NCI-H1048 (cell line): ENCODE data around the gene NRAP.
"Not testable (repeated sequence)": the region's sequence is repeated elsewhere in the genome, so short reads cannot be mapped to it uniquely, and the experiment has no call there.

ENCODE experiments used
- DNase-seq: peaks from one replicate; lab custom pipeline; 2025; lab: John Stamatoyannopoulos, UW

NRAP gene

GRCh38 chr10:113681533-113682470 lies 18.0 kb upstream of the NRAP start:
- DNase-seq, result no peak

- DNase-seq, result no peak
These were observed 16.6 kb upstream of the NRAP start for GRCh38 chr10:113680190-113681111.

- peak; percentile 72 for DNase-seq
These were observed 15.8 kb upstream of the NRAP start, which contains the start of gene CASP7 for GRCh38 chr10:113679463-113680189. TSS of gene CASP7 (plus strand) at chr10:113679912. CDS start at chr10:113697494, 17,582 bp downstream.

- DNase-seq, result no peak
These were observed 2.9 kb upstream of the NRAP start for GRCh38 chr10:113666682-113667252.

GRCh38 chr10:113665806-113666354 lies 2.0 kb upstream of the NRAP start:
- no peak for DNase-seq

- no peak for DNase-seq
These were observed 1.5 kb upstream of the NRAP start for GRCh38 chr10:113665352-113665751.

GRCh38 chr10:113663142-113663541 lies 699 bp downstream of the NRAP start:
- no peak for DNase-seq

- no peak for DNase-seq
These were observed 2.5 kb downstream of the NRAP start for GRCh38 chr10:113661332-113661731.

GRCh38 chr10:113657544-113657943 lies 6.3 kb downstream of the NRAP start:
- DNase-seq, result no peak

- DNase-seq, result no peak
These were observed 6.9 kb downstream of the NRAP start for GRCh38 chr10:113656896-113657295.

- DNase-seq, result not testable (repeated sequence)
These were observed 11.4 kb downstream of the NRAP start for GRCh38 chr10:113652456-113652855.

GRCh38 chr10:113651898-113652297 lies 11.9 kb downstream of the NRAP start:
- DNase-seq, result no peak

GRCh38 chr10:113651021-113651420 lies 12.8 kb downstream of the NRAP start:
- no peak for DNase-seq

GRCh38 chr10:113650172-113650571 lies 13.7 kb downstream of the NRAP start:
- no peak for DNase-seq

- DNase-seq, result no peak
These were observed 15.4 kb downstream of the NRAP start for GRCh38 chr10:113648478-113648877.

GRCh38 chr10:113647812-113648211 lies 16.0 kb downstream of the NRAP start:
- no peak for DNase-seq

GRCh38 chr10:113646336-113647201 lies 17.3 kb downstream of the NRAP start:
- no peak for DNase-seq

GRCh38 chr10:113644185-113645120 lies 19.4 kb downstream of the NRAP start:
- peak; percentile 46 for DNase-seq

- no peak for DNase-seq
These were observed 20.7 kb downstream of the NRAP start for GRCh38 chr10:113643183-113643582.
